ENCODE results near the gene RRP7A.
"Not testable (repeated sequence)": the region's sequence is repeated elsewhere in the genome, so short reads cannot be mapped to it uniquely, and the experiment has no call there.

RRP7A gene, protein sequence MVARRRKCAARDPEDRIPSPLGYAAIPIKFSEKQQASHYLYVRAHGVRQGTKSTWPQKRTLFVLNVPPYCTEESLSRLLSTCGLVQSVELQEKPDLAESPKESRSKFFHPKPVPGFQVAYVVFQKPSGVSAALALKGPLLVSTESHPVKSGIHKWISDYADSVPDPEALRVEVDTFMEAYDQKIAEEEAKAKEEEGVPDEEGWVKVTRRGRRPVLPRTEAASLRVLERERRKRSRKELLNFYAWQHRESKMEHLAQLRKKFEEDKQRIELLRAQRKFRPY

GRCh38 chr22:42519525-42520401 is at the start of gene RRP7A:
Gene RRP7A (minus strand): TSS chr22:42519796. CDS start chr22:42519786, 10 bp downstream.
- DNase-seq, result peak; percentile 85

DNA sequence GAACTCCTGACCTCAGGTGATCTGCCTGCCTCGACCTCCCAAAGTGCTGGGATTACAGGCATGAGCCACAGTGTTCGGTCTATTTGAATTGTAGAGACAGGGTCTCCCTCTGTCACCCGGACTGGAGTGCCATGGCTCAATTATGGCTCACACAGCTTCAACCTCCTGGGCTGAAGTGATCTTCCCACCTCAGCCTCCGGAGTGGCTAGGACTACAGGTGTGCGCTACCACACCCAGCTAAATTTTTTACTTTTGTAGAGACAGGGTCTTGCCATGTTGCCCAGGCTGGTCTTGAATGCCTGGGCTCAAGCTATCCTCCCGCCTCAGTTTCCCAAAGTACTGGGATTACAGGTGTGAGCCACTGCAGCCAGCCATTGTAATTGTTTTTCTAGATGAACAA is 48.4 kb upstream of the RRP7A start:
- not testable (repeated sequence) for DNase-seq

DNA sequence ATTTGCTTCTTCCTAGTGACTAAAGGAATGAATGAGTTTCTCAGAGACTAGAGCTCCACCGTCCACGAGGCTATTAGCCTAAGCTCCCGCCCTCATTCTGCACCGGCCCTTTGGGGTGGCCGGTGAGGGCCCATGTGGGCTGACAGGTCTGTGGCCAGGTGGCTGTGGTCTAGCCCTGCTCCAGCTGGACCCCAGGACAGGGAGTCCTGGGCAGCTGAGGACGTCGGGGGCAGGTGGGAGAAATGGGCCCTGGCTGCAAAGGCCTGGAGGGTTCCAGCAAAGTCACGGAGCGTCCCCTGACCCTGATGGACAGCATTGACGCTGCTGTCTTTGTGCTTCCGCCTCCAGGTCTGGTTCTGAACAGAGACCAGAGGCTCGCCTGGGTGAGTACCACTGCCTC is 46.4 kb upstream of the RRP7A start:
- DNase-seq, result no peak

GRCh38 chr22:42564699-42565098 is 45.1 kb upstream of the RRP7A start:
- DNase-seq, result no peak

GRCh38 chr22:42563943-42564342 is 44.3 kb upstream of the RRP7A start:
- not testable (repeated sequence) for DNase-seq

DNA sequence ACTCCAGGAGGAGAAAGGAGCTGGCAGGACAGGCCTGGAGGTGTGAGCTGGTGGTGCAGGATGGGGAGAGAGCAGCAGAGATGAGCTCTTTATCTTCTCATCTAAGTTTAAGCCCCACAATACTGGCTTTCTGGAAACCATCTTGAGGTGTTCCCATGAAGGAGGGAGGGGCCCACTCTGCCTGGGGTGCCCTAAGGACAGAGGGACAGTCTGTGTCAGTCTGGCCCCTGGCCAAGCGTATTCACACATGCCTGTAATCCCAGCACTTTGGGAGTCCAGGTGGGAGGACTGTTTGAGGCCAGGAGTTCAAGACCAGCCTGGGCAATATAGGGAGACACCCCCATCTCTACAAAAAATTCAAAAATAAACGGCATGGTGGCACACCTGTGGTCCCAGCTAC is 43.1 kb upstream of the RRP7A start:
- DNase-seq, result no peak

- DNase-seq, result no peak
Observed at GRCh38 chr22:42562279-42562678, 42.7 kb upstream of the RRP7A start.

GRCh38 chr22:42561856-42562255 is 42.3 kb upstream of the RRP7A start:
- DNase-seq, result no peak

GRCh38 chr22:42560781-42561180 is 41.2 kb upstream of the RRP7A start:
- DNase-seq, result no peak

GRCh38 chr22:42560381-42560780 is 40.8 kb upstream of the RRP7A start:
- DNase-seq, result no peak

DNA sequence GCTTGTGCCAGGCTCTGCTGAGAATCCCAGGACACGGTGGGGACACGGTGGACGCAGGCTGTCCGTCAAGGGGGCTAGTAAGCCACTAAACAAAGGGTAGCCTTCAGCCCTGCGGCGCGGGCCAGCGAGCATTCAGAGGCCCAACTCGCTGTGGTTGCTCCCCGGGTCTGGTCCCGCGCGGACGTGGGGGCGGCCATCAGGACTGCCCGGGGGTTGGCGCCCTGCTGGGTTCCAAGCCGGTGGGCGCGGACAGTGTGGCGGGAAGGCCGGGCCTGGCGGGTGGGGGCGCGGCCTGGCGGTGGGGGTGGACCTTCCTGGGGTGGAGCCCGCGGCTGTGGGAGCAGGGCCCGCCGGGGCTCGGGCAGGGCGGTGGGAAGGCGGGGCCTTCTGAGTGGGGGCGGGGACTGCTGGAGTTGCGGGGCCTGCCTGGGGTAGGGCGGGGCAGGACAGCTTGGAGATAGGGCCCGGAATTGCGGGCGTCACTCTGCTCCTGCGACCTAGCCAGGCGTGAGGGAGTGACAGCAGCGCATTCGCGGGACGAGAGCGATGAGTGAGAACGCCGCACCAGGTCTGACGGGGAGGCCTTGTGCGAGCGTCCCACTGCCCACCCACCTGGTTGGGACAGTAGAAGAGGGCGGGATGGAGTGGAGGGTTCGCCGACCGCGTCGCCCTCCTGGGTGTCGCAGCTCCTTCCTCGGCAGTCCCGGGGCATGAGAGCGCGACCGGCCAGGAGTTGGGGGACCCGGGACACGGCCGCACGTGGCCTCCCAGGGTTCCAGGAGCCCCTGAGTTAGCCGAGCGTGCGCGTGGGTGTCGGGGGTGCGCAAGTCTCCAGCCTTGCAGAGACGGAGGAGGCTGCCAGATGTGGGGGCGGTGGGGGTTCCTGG is 34.1 kb upstream of the RRP7A start, which contains the start of gene SERHL2:
Gene SERHL2 (plus strand): TSS at position 482 of the 887 bp plus-strand sequence. CDS start 65 bp downstream, at position 547.
- DNase-seq, result peak; percentile 83

DNA sequence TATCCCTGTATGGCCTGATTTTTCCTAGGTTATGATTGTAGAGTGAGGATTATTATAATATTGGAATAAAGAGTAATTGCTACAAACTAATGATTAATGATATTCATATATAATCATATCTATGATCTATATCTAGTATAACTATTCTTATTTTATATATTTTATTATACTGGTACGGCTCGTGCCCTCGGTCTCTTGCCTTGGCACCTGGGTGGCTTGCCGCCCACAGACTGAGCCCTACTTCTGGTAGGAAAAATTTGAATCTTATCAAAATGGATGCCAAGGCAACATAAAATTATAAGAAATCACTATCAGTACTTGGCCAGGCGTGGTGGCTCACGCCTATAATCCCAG is 32.7 kb upstream of the RRP7A start:
- not testable (repeated sequence) for DNase-seq

DNA sequence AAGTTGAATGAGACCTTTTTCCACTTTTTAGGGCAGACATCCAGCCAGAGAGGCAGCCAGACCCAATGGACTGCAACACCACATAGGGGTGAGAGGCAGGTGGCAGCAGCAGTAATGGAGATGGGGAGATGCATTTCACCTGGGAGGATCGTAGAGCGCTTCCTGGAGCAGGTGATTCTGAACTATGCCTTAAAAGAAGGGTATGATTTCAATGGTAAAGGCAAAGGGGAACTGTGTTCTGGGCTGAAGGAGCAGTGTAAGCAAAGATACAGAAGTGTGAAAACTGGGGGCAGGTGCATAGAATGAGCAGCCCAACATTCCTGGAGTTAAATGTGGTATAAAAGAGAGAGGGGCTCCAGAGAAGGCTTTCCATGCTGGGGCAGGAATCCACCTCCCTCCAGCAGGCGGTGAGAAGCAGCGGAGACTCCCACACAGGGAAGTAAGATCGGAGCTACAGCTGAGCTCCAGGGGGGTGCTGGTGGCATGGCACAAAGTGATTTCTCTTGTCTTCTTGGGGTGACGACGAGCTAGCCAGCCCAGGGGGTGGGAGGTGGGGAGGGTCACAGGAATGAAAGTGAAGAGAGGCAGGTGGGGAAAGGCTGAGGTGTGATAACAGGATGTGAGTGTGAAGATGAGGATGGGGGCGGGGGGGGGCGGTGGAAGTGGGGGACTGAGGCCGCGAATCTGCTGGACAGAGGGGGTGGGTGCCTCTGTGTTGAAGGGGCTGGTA is 29.9 kb upstream of the RRP7A start:
- no peak for DNase-seq

- DNase-seq, result no peak
Observed at GRCh38 chr22:42548597-42549330, 29.2 kb upstream of the RRP7A start.

- not testable (repeated sequence) for DNase-seq
Observed at GRCh38 chr22:42548126-42548525, 28.5 kb upstream of the RRP7A start.

- DNase-seq, result no peak
Observed at GRCh38 chr22:42547562-42547961, 28.0 kb upstream of the RRP7A start.

GRCh38 chr22:42544686-42545085 is 25.1 kb upstream of the RRP7A start:
- DNase-seq, result no peak

GRCh38 chr22:42539236-42539771 is 19.7 kb upstream of the RRP7A start:
- DNase-seq, result not testable (repeated sequence)

GRCh38 chr22:42537199-42537831 is 17.7 kb upstream of the RRP7A start:
- DNase-seq, result not testable (repeated sequence)

DNA sequence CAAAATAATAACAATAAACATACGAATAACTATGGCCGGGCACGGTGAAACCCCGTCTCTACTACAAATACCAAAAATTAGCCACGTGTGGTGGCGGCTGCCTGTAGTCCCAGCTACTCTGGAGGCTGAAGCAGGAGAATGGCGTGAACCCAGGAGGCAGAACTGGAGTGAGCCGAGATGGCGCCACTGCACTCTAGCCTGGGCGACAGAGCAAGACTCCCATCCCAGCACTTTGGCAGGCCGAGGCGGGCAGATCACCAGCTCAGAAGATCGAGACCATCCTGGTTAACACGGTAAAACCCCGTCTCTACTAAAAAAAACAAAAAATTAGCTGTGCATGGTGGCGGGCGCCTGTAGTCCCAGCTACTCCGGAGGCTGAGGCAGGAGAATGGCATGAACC is 17.0 kb upstream of the RRP7A start:
- DNase-seq, result not testable (repeated sequence)

GRCh38 chr22:42536166-42536565 is 16.6 kb upstream of the RRP7A start:
- DNase-seq, result no peak
